ENCODE data around the gene DCLK3.

The DCLK3 gene

GRCh38 chr3:36790765-36791164 is 26.4 kb upstream of the DCLK3 start:
- H3K27me3 ChIP-seq (ENCODE audit: insufficient read depth, low read depth, severe bottlenecking): no peaks in the 10 kb centered on the region
- no peaks in the 10 kb centered on the region for H3K36me3 ChIP-seq
- H3K4me3 ChIP-seq (ENCODE audit: low read depth, low read length): no peak overlapping the region
- no peaks in the 10 kb centered on the region for H3K9me3 ChIP-seq (ENCODE audit: severe bottlenecking)
- DNase-seq: no peak
- H3K27ac ChIP-seq: no peak overlapping the region
- TF ChIP-seq, protein P1, sequence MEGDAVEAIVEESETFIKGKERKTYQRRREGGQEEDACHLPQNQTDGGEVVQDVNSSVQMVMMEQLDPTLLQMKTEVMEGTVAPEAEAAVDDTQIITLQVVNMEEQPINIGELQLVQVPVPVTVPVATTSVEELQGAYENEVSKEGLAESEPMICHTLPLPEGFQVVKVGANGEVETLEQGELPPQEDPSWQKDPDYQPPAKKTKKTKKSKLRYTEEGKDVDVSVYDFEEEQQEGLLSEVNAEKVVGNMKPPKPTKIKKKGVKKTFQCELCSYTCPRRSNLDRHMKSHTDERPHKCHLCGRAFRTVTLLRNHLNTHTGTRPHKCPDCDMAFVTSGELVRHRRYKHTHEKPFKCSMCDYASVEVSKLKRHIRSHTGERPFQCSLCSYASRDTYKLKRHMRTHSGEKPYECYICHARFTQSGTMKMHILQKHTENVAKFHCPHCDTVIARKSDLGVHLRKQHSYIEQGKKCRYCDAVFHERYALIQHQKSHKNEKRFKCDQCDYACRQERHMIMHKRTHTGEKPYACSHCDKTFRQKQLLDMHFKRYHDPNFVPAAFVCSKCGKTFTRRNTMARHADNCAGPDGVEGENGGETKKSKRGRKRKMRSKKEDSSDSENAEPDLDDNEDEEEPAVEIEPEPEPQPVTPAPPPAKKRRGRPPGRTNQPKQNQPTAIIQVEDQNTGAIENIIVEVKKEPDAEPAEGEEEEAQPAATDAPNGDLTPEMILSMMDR (IDR thresholded peaks at IDR 0.05; ENCODE audit: low read depth, low read length): no peak

GRCh38 chr3:36786921-36787890 is 22.9 kb upstream of the DCLK3 start:
- Histone ChIP-seq H3K36me3 (no peaks in the 10 kb centered on the region), H3K9me3 (ENCODE audit: severe bottlenecking) (no peaks in the 10 kb centered on the region), H3K4me3 (ENCODE audit: low read depth, low read length) (no peak overlapping the region), H3K27ac (no peak overlapping the region), H3K27me3 (ENCODE audit: insufficient read depth, low read depth, severe bottlenecking) (no peaks in the 10 kb centered on the region)
- TF ChIP-seq, protein P1 (IDR thresholded peaks at IDR 0.05; ENCODE audit: low read depth, low read length): no peak
- no peak for DNase-seq

- no peaks in the 10 kb centered on the region for H3K9me3 ChIP-seq (ENCODE audit: severe bottlenecking)
- H3K27me3 ChIP-seq (ENCODE audit: insufficient read depth, low read depth, severe bottlenecking): no peaks in the 10 kb centered on the region
- H3K4me3 ChIP-seq (ENCODE audit: low read depth, low read length): no peak overlapping the region
- TF ChIP-seq, protein P1 (IDR thresholded peaks at IDR 0.05; ENCODE audit: low read depth, low read length): no peak
- no peak overlapping the region for H3K27ac ChIP-seq
- H3K36me3 ChIP-seq: no peaks in the 10 kb centered on the region
- DNase-seq: no peak
Observed at GRCh38 chr3:36784138-36784635, 19.8 kb upstream of the DCLK3 start.

DNA sequence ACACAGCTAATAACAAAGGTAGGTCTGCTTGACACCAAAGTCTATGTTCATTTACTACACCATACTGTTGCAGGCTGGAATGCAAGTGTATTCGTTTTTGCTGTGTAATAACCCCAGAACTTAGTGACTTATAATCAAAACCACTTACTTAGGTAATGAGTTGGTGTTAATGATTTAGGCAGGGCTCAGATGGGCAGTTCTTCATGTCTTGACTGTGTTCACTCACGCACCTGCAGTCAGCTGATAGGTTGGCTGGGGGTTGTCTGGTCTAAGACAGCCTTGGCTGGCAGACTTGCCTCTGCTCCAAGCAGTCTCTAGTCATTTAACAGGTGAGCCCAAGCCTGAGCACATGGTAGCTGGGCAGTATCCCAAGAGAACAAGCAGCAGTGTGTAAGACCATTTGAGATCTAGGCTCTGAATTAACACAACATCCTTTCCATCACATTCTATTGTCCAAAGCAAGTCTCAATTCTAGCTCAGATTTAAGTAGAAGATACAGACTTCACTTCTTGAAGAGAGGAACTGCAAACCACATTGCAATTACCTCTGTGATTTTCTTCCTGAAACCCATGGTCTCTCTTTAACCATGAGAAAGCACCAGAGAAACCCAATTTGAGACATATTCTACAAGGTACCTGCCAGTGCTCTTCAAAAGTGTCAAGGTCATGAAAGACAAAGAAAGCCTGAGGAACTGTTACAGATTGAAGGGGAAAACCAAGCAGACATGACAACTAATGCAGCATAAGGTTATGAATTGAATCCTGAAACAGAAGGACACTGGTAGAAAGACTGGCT is 13.3 kb upstream of the DCLK3 start:
- DNase-seq: no peak
- no peak overlapping the region for H3K4me3 ChIP-seq (ENCODE audit: low read depth, low read length)
- H3K27ac ChIP-seq: no peak overlapping the region
- no peaks in the 10 kb centered on the region for H3K36me3 ChIP-seq
- H3K9me3 ChIP-seq (ENCODE audit: severe bottlenecking): no peaks in the 10 kb centered on the region
- H3K27me3 ChIP-seq (ENCODE audit: insufficient read depth, low read depth, severe bottlenecking): no peaks in the 10 kb centered on the region
- TF ChIP-seq, protein P1 (IDR thresholded peaks at IDR 0.05; ENCODE audit: low read depth, low read length): no peak

GRCh38 chr3:36776436-36776835 is 12.1 kb upstream of the DCLK3 start:
- TF ChIP-seq, protein P1 (IDR thresholded peaks at IDR 0.05; ENCODE audit: low read depth, low read length): no peak
- Histone ChIP-seq H3K36me3 (no peaks in the 10 kb centered on the region), H3K9me3 (ENCODE audit: severe bottlenecking) (no peaks in the 10 kb centered on the region), H3K27me3 (ENCODE audit: insufficient read depth, low read depth, severe bottlenecking) (no peaks in the 10 kb centered on the region), H3K27ac (no peak overlapping the region), H3K4me3 (ENCODE audit: low read depth, low read length) (no peak overlapping the region)
- no peak for DNase-seq
